Duodenal mucosa (tissue), 2 donors: ENCODE measurements around the gene PEX10.

Experiments
- H3K27ac ChIP-seq: one replicate; pipeline ENCODE4 v1.7.0; 2013; ENCODE audit warnings: low read depth, low read length
- H3K27me3 ChIP-seq, 2 donors: one replicate each; pipeline ENCODE4 v1.7.0; 2013; ENCODE audit warnings: low read length in 2 of 2, control low read depth in 1 of 2; ENCODE audit not compliant: insufficient read depth in 2 of 2, control insufficient read depth in 1 of 2
- H3K36me3 ChIP-seq, 2 donors: one replicate each; pipeline ENCODE4 v1.7.0; 2013; ENCODE audit warnings: low read length in 2 of 2, control low read depth in 1 of 2; ENCODE audit not compliant: insufficient read depth in 2 of 2, control insufficient read depth in 1 of 2
- H3K4me1 ChIP-seq, 2 donors: one replicate each; pipeline ENCODE4 v1.7.0; 2013; ENCODE audit warnings: low read length in 2 of 2, control low read depth in 1 of 2; ENCODE audit not compliant: insufficient read depth in 2 of 2, control insufficient read depth in 1 of 2
- H3K4me3 ChIP-seq, 2 donors: one replicate each; pipeline ENCODE4 v1.7.0; 2013; ENCODE audit warnings: low read length in 2 of 2, low read depth in 1 of 2
- H3K9ac ChIP-seq, 2 donors: one replicate each; pipeline ENCODE4 v1.7.0; 2013; ENCODE audit warnings: low read length in 2 of 2, low read depth in 1 of 2
- H3K9me3 ChIP-seq, 2 donors: one replicate each; pipeline ENCODE4 v1.7.0; 2013; ENCODE audit warnings: low read length in 2 of 2, control low read depth in 1 of 2; ENCODE audit not compliant: control insufficient read depth in 1 of 2

PEX10 gene

GRCh38 chr1:2354511-2355372, 57.6 kb downstream of the PEX10 start:
- Histone ChIP-seq H3K9ac (no peak overlapping the region), H3K36me3 (no peaks in the 10 kb centered on the region), H3K4me1 (no peaks in the 10 kb centered on the region), H3K9me3 (no peaks in the 10 kb centered on the region), H3K27me3 (no peaks in the 10 kb centered on the region), H3K27ac (no peak overlapping the region), H3K4me3 (no peak overlapping the region)
